ENCODE data around the gene PXDN.

PXDN gene

GRCh38 chr2:1605102-1606045, 138.9 kb downstream of the PXDN start:
- DNase-seq: no peak

DNA sequence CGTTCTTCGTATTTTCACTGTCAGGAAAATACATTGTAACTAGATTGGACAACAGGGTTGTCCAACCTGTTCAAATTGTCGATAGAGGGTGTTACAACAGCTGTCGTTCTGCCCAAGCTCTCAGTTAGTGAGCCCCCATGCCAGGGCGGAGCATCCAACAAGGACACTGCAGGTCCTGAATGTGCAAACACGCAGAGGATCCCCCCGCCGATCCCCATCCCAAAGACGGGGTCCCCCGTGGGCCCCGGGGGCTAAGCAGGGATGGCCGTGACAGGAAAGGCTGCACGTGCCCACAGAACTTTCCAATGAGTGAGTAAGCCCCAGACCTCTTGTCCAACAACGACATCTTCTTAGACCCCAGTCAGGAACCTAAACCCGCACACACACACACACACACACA, 140.8 kb downstream of the PXDN start:
- no peak for DNase-seq

GRCh38 chr2:1603059-1603458, 141.3 kb downstream of the PXDN start:
- no peak for DNase-seq

DNA sequence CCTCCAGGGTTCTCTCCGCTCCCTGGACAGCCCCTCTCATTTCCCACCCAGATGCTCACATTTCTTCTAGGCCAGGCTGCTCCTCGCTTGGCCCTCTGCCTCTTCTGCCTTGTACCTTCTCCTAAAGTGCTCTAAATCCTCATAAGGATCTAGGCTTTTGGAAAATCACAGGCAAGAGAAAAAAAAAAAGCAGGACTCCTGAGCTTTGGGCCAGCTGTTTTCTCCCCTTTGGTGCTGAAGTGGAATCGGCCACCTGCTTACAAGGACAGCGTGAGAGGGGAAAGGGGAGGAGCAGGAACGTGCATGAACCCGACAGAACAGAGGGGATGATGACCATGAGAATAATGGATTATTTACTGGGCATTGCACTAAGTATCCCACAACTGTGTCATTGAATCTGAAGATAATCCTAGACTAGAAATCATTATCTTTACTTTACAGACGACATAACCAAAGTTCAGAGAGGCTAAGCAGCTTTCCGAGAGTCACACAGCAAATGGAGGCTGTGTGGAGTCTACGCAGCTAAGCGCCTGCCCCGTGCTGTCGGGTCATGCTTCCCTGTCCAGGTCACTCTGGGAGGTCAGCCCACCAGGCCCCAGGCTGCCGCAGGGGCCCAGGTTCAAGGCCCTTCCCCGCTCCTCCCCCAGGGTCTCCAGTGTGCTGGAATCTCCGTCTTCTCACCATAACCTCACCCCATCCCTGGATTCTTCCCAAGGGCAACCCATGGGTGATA, 141.9 kb downstream of the PXDN start:
- DNase-seq: no peak

- no peak for DNase-seq
Measured at GRCh38 chr2:1601471-1602277, 142.6 kb downstream of the PXDN start.

- DNase-seq: no peak
Measured at GRCh38 chr2:1601067-1601412, 143.3 kb downstream of the PXDN start.

GRCh38 chr2:1600191-1601066, 143.9 kb downstream of the PXDN start:
- DNase-seq: no peak

DNA sequence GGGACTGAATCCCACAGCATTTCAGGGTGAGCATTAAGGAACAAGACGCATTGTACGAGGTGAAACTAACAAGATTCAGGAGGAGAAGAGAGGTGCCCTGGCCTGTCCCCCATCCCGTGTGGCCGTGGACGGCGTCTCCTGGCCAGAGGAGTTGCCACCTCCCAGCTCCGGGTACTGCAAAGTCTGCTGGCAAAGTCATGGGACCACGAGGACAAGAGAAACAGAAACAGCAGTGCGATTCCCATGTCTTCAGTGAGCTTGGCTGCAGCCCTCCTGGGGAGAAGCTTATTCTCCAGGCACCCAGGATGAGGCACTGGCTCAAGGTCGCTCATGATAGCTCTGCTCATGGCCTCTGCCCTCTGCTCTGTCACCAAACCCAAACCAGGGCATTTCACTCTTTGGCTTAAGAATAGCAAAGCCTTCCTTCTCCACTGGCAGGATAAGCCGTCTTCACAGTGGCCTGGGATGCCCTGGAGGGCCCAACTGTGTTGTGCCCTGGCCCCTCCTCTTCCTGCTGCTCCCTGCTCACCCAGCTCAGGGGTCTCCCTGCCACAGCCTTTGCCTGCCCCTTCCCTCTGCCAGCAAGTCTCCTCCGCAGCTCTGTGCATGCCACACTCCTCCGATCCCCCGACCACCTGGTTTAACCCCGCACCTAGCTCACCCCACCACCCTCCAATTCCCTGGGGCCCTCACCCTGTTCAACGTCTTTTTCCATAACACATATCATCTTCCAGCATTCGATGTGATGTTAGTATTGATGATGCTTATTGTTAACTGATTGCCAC, 144.8 kb downstream of the PXDN start:
- DNase-seq: no peak

DNA sequence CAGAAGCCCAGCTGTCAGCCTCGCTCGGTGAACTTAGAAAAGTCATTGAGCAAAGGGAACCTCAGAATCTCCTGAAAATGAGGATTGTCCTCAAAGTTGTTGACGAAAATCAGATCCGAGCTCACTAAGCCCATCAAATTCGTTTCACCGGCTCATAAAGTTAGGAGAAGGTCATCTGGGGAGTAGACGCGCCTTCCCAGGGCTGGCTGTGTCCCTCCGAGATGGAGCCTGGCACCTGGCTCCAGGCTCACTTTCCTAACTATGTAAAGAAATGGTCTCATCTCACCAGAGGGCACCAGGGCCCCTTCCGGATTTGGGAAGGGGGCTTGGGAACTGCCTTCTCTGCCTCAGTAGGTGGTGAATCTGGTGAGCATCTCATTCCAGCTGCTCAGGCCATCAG, 145.5 kb downstream of the PXDN start:
- no peak for DNase-seq

DNA sequence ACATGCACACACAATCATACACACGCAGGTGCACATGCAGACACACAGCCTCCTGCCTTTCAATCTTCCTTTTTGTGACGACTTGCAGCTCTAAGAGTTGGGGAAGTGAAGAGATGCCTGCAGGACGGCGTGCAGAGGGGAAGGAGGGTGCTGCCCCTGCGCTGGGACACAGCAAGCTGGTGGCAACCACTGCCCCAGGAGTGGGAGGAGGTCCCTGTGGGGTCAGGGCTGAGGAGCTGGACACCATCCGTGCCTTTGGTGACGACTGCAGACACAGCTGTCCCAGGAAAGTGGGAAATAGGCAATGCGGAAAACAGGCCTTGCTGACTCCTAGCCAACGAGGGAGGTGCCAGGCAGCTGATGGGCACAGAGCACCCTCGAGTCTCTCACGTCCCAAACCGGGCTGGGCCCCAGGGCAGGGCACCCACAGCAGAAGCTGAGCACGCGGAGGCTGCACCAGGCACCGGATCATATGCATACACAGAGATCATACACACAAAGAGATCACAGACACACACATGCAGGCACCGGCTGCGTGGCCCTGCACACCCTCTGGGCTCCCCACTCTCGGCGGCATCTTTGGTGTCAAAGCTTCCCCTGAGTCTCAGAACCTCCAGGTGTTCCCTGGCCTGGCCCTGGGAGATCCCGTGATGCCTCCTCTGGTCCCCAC, 146.1 kb downstream of the PXDN start:
- no peak for DNase-seq

- DNase-seq: no peak
Measured at GRCh38 chr2:1595274-1595673, 149.0 kb downstream of the PXDN start.

DNA sequence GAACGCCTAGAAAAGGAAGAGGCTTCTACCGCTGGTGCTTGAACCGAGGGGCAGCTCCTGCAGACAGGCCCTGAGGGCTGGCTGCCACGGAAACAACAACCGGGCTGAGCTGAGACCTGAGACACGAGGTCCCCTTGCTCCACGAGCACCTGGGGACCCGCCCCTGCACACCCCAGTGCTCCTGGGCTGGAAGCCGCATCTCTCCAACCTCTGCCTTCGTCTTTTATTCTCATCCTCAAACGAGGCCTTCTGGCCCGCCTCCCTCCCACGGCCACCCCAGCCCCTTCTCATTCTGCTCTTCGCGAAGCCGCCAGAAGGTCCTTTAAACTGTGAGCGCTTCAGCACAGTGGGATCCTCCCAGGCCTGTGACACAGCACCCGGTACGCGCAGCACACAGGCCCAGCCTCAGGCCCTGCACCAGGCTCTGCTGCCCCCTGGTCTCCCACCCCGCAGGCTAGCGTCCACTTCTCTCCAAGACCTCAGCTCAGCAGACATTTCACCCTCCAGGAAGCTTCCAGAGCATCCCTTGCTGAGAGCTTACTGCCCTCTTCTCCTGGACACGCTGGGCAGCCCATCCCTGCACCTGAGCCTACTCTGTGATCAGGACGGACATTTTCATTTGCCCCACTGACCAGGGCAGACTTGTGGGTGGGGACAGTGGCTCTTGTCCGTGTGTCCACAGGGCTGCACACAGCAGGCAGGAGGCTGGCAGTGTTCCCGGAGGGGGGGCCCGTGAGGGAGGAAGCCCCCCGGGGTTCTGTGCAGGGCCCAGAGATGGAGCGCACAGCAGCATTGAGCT, 149.7 kb downstream of the PXDN start:
- no peak for DNase-seq

DNA sequence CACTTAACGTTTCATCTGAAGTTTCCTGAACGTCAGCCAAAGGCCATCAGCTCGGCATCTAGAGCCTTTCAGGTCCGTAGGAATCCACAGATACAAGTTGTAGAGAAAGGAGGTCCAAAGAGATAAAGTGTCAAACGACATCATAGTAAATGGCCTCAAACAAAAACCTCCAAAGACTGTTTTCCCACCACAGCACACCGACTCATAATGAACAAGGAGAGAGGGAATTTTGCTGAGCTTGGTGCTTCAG, 150.3 kb downstream of the PXDN start:
- no peak for DNase-seq

GRCh38 chr2:1593371-1594122, 150.8 kb downstream of the PXDN start:
- no peak for DNase-seq

- no peak for DNase-seq
Measured at GRCh38 chr2:1591978-1592907, 152.1 kb downstream of the PXDN start.

DNA sequence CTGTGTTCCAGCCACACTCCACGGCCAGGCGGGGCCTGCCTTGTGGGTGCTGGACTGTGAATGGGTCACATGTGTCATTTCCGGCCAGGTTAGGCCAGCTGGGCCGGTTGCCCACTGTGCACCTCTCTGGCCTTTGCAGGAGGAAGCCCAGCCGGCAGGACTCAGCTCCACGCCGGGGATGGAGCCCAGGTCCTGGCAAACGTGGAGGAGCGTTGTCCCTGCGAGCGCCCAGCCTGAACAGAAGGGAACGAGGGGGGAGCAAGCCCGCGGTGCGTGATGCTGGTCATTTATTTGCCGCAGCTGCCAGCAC, 152.9 kb downstream of the PXDN start:
- no peak for DNase-seq

DNA sequence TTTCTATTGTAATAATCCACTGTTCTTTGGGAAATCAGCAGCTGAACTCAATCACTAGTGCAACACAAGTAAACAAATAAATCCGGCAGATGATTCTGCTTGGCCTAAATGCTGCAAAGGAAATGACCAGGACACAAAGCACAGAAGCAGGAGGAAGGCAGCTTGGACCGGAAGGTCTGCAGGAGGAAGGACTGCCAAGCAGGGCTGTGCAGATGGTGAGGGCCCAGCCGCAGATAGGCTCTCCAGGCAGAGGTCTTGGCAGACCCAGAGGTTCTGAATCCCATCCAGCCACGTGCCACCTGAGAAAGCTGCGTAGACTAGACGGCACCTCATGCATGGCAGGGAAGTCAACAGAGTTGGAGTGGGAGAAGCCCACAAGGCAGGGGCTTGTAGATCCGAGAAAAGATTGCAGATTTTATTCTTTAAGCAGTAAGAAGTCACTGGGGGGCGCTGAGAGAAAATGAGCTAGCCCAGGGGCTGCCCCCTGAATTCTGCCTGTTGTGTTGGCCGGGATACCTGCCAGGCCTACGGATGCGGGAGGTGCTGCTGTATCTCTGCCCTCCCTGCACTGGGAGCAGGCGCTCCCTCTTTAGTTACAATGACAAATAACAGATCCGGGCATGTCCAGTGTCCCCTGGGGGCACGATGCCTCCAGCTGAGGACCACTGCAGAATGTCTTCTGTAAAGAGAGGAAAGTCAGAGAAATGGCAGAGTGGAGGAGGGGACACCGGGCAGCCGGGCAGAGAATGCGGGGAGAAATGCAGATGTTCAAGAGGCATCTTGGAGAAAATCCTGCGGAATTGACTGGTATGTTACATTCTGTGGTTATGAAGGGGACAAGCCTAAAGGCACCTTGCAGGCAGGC, 153.5 kb downstream of the PXDN start:
- no peak for DNase-seq
